PFSK-1 (cell line): ENCODE data around the gene PKDCC.

Experiments
- FOXP2 ChIP-seq: optimal IDR thresholded peaks from 2 replicates; pipeline ENCODE3; 2011; ENCODE audit warnings: borderline replicate concordance, control low read depth, inconsistent platforms; ENCODE audit not compliant: insufficient read depth; ENCODE audit errors: extremely low read length, extremely low read depth
- POLR2AphosphoS5 ChIP-seq: IDR thresholded peaks from 2 replicates; pipeline ENCODE4 v1.6.1; 2012; ENCODE audit warnings: low read depth, mild to moderate bottlenecking, control low read depth, low read length, moderate library complexity
- REST ChIP-seq, 2 experiments: IDR thresholded peaks; 2 replicates each; pipeline versions ENCODE4 v1.6.1 to v1.8.0; 2011 to 2012; ENCODE audit warnings: low read depth in 2 of 2, low read length in 2 of 2, control low read depth in 1 of 2, inconsistent platforms in 1 of 2, mild to moderate bottlenecking in 1 of 2, moderate library complexity in 1 of 2; ENCODE audit not compliant: insufficient read depth in 1 of 2
- SIN3A ChIP-seq: IDR thresholded peaks from 2 replicates; pipeline ENCODE4 v1.6.1; 2012; ENCODE audit warnings: mild to moderate bottlenecking, low read length, moderate library complexity, borderline replicate concordance; ENCODE audit not compliant: insufficient read depth
- TAF1 ChIP-seq: IDR thresholded peaks from 2 replicates; pipeline ENCODE4 v1.6.1; 2012; ENCODE audit warnings: low read length, control low read depth, borderline replicate concordance; ENCODE audit not compliant: insufficient read depth

Gene PKDCC

GRCh38 chr2:42012137-42012536, 35.7 kb upstream of the PKDCC start:
- TF ChIP-seq REST (IDR thresholded peaks at IDR 0.05; ENCODE audit: insufficient read depth in 1 of 2, low read depth in 2 of 2, low read length in 2 of 2), result no peak
- no peak for TF ChIP-seq SIN3A
- no peak for TF ChIP-seq POLR2AphosphoS5
- no peak for TF ChIP-seq FOXP2
- TF ChIP-seq TAF1, result no peak

- no peak for TF ChIP-seq SIN3A
- TF ChIP-seq TAF1, result no peak
- TF ChIP-seq POLR2AphosphoS5, result no peak
- no peak for TF ChIP-seq REST (IDR thresholded peaks at IDR 0.05; ENCODE audit: insufficient read depth in 1 of 2, low read depth in 2 of 2, low read length in 2 of 2)
- no peak for TF ChIP-seq FOXP2
Observed at GRCh38 chr2:42012651-42013050, 35.2 kb upstream of the PKDCC start.

GRCh38 chr2:42013409-42013808, 34.4 kb upstream of the PKDCC start:
- no peak for TF ChIP-seq SIN3A
- TF ChIP-seq POLR2AphosphoS5, result no peak
- no peak for TF ChIP-seq TAF1
- no peak for TF ChIP-seq REST (IDR thresholded peaks at IDR 0.05; ENCODE audit: insufficient read depth in 1 of 2, low read depth in 2 of 2, low read length in 2 of 2)
- no peak for TF ChIP-seq FOXP2

GRCh38 chr2:42021464-42021863, 26.4 kb upstream of the PKDCC start:
- TF ChIP-seq SIN3A (no peak), REST (IDR thresholded peaks at IDR 0.05; ENCODE audit: insufficient read depth in 1 of 2, low read depth in 2 of 2, low read length in 2 of 2) (no peak), POLR2AphosphoS5 (no peak), TAF1 (no peak), FOXP2 (no peak)

- TF ChIP-seq FOXP2, result peak; percentile 70
- no peak; the same call in 1 of the 2 replicates for TF ChIP-seq POLR2AphosphoS5
- peak in 1 of 2 experiments; percentile 66; a peak in 1 of 4 replicates for TF ChIP-seq REST (IDR thresholded peaks at IDR 0.05; ENCODE audit: insufficient read depth in 1 of 2, low read depth in 2 of 2, low read length in 2 of 2)
Observed at GRCh38 chr2:42025151-42025582, 22.7 kb upstream of the PKDCC start.
